ENCODE results near the gene JAZF1.

JAZF1 gene

DNA sequence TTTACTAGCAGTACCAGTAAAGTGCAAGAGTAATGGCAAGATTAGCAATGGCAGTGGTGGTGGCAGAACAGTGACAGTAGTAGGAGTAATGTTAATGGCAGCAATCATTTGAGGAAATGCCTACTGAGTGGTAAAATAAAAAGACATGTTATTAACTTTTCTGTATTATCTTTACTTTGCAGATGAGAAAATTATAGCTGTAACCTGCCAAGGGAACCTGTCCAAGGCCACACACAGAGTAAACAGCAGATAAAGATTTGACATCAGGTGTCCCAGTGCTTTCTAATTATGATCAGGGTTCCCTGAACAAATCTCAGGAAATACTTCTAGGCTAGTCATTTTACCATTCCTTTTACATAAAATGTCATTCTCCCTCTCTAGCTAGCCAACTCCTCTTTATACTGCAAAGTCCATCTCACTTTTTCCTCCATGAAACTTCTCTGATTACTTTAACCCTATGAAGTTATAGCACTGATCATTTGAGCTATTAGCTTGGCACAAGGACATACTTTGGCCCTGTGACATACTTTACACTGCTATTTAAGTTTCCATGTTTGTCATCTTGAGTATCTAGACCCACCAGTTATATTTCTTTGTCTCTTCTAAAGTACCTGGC is 221.6 kb downstream of the JAZF1 start:
- no peak for DNase-seq

DNA sequence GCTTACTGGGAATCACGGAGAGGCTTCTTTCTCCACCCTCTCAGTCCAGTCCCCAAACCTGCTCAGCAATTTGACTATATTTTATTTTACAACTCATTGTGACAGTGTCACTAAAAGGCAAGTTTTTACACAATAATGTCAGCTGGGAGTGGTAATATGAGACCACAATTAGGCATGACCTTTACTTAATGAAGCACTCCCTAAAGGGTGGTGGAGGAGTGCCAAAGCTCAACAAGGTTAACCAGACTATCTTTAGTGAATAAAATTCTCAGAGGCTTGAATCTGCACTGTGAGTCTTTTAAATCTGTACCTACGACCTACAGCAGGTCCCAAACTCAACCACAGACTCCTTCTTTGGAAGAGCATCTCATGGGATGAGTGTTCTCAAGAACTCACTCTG is 225.0 kb downstream of the JAZF1 start:
- DNase-seq = no peak

DNA sequence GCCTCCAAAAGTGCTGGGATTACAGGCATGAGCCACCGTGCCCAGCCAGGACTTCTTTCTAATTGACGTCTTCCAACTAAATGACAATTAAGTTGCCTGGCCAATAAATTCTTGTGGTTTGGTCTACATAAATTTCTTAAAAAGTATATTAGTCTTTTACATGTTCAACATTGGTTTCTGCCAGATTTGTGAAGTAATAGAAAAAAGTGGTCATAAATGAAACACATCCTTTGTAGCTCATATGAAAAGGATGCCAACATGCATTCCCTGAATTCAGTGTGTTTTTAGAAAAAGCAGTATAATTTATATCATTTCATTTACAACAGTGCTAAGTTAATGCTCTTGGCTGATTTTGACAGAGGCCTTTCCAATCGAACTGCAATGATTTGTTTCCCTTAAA is 225.6 kb downstream of the JAZF1 start:
- DNase-seq = no peak

DNA sequence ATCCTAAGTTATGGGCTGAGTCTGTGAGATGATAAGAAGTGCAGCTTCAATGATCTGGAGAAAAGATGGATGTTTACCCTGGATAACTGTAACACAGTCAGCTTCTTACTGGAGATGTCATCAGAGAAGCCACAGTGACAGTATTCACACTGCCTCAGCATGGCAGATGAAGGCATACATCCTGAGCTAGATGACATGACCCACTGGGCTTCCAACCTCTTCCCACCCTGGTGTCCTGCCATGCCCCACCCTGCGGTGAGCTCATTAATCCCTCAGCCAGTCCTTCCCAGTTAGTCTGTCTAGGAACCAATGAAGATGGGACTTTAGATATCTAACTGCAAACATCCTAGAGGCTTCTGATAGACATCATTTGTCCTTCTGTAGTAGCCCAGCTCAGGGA is 226.8 kb downstream of the JAZF1 start:
- no peak for DNase-seq

DNA sequence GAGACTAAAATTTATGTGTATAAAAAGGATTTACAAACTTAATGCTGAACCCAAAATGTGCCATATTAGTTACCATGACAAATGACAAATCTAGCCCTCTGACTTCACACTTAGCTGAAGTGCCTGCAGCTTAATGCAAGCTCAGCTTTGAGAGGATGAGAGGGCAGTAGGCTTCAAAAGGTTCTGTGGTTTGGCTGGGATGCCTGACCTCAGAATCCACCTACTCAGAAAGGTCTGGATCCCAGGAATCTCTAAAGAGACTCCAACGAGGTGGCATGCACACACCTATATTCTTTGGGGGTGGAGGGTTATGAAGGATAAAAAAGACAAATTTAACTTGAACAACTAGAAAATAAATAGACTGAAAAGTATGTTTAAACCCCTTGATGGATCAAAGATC is 227.2 kb downstream of the JAZF1 start:
- DNase-seq = no peak

DNA sequence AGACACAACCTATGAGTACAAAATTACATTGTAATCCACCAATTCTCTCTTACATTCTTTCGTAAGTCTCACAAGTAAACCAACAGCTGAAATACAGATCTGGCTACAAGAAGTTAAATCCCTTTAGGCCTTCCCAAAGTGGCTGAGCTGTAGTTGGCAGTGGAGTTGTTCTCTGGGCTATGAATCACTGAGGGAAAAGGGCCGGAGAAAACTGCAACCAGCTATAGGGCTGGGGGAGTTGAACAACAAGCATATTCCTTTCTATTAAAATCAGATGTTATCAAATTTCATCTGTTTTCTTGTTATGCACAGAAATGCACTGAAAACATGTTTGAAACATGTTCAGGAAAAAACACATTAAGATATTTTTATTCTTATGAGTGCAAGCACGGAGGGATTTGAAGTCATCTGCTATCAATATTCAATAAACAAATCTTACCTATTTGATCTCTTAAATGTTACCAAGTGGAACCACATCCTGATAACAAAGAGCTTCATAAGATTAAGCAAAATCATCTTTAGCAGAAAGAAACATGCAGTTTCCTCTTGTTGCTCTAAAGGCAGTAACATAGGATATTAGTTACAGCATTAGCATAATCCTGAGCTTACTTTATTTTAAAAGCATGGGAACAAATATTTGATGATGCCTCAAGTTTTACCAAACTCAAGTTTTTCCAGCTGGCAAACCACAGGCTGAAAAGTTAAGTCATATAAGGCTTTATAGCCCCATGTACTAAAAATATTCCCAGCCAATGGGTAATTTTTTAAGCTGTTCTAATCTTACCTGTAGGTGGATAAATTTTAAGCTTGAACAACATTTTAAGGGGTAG is 227.9 kb downstream of the JAZF1 start:
- no peak for DNase-seq

DNA sequence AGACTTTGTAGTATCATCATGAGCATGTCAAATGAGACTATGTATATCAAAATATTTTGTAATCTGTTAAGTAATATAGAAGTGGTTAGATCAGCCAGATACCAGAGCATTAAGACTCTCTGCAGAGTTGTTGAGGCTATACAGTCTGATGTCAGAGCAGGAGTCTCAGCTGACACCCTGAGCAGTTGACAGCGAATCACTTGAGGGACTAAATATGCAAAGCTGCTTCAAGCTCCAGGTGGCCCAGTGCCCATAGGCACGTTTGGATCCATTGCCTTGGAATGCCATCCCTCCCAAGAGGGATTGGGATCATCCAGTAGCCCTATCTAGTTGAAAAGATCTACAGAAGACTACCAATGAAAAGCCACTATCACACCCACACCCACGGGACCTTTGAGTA is 230.5 kb downstream of the JAZF1 start:
- DNase-seq = no peak

DNA sequence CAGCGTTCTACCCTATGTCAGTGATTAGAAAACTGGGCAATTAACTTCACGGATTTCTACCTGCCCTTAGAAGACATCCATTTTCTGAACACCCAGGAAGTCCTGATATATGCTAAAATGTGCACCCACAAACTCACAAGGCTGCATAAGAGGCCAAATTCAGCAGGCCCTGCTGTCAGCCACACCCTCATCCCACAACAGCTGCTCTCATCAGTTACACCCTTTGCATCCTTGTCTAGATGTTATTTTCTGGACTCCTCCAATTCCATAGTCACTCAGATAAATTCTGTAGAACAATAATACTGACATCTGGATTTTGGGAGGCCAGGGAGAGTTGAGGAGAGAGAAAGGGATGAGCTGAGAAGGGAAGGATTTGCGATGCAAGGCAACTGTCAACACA is 231.7 kb downstream of the JAZF1 start:
- DNase-seq = no peak

DNA sequence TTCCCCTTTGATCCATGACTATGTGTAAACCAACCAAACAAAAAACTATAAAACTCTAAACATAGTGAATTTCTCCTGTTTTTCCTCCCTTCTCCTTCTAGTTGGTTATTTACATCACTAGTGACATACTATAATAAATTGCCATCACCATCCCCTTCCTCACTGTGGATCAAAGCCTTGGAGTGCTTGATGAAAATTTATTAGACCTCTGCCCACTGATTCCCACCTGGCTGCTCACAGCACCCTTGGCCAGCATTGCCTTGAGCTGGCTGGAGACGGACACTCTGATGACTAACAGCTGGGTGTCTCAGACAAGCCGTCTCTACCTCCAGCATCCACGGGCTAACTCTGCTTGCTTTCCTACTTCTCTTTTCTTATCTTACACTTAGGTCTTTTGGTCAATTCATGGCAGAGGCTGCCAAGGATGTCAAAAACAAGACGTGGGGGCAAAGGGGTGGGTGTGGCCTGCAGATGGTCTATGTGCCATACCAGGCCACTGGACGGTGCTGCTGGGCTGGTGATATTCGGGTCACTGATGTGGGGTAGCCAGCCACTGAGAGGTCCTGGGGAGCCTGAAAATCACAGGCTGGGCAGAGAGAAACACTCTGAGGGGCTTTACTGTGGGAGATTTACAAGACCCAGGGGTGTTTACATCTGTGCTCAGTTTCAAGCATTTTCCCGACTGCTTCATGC is 232.9 kb downstream of the JAZF1 start:
- DNase-seq = no peak

DNA sequence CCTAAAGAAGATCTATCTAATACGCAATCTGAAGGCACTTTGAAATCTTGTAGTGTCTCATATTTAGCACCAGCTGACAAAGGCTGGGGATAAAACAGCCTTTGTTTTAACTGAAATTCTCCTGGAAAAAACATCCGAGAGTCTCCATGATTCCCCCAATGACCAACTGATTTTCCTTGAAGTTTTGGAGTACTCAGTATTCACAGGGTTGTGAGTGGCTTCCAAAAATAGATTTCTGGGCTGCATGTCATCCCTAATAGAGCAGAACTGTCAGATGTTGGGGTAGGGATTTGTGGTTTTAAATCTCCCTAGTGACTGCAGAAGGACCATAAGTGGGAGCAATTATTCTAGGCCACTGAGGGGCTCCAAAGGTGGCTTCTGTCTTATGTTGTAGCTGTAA is 234.2 kb downstream of the JAZF1 start:
- no peak for DNase-seq

DNA sequence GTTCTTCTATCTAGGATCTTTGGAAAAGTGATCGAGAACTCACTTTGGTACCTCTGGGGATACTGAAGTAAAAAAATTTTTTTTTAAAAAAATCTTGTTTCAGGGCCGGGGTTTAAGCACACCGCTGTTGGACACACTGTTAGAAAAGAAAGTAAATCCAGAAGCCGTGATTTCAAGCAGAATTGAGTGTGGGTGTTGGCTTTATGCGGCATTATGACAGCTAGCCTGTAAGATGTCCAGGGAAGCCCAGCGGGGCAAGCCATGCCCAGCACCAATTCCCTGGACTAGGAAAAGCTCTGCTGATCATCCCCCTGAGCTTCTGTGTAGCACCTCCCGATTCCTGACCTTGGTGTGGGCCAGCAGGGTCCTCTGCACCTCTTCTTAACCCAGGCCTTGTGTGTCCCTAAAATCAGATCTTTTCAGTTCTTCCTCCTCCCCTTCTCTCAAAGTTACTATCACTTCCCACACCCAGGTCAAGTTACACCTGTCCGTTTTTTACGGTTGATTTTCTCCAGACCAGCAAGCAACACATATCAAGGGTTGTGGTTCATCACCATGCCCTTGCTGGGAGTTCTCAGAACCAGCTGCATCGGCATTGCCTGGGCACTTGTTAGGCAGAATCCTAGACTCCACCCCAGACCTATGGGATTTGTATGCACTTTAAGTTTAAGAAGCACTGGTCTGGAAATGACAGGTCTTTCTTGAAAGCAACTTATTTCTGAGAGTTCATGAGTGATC is 235.4 kb downstream of the JAZF1 start:
- no peak for DNase-seq

DNA sequence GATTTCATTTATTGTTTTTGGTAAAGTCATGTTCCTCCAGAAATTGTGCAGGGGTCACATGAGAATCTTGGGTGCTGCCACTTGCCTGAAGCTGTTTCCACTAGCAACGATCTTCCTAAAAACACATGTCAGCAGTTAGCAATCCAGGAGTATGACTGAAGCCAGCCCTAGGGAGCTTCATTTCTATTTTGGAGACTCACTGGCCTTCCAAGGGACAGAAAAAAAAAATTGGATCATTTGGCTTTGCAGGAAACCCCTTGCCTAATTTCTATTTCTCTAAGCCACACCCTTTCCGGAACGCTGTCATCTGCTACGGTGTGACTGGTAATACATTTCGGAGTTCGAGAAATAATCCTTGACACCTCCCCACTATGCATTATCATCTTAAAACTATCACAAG is 236.0 kb downstream of the JAZF1 start:
- no peak for DNase-seq

DNA sequence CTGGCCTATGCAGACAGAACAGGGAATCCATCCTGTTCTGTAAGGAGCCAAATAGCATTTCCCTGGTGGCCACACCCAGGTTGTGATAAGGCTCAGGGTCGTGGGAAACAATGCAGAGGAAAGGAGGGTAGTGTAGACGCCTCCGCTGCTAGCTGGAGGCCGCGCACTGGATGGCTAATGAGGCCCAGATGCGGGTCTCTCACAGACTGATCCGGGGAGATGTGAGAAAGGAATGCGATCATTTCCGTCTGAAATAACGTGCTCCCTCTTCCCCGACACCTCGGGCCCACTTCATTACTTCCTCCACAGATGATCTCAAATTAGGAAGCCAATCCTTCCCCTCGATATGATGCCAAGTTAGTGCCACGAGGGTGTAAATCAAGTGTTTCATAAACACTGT is 237.4 kb downstream of the JAZF1 start:
- no peak for DNase-seq

DNA sequence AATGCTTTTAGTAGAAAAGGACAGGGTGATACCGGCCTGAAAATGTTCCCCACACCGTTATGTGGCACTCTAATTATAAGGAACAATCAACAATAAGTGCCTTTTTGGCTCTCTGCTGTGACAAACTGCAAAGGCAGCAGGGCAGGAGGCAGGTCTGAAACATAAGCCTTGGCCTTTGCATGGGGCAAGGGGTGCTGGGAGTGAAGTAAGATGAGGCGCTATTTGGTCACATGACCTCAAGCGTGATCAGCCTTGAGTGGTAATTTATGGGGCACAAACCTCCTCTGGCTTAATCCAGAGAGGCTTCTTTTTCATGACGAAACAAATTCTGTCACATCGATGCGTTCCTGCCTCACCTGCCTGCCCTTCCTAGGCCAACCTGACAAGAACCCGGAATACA is 237.9 kb downstream of the JAZF1 start:
- DNase-seq = no peak

DNA sequence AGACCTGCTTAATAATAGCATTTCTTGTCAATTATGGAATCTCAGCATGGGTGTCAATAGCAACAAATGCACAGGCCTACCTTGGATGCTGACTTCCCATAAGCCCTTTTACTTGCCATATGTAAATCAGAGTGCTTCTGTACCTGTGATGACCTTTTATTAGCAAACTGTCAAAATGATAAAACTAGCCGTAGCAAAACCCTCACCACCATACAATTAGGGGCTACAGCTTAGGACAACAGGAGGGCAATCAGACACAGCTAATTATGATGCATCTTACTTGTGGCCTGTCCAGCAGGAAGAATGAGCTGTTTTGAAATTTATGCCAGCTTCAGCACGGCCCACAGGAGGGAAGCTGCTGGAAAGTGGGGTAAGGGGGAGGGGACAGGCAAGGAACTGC is 239.1 kb downstream of the JAZF1 start:
- no peak for DNase-seq

DNA sequence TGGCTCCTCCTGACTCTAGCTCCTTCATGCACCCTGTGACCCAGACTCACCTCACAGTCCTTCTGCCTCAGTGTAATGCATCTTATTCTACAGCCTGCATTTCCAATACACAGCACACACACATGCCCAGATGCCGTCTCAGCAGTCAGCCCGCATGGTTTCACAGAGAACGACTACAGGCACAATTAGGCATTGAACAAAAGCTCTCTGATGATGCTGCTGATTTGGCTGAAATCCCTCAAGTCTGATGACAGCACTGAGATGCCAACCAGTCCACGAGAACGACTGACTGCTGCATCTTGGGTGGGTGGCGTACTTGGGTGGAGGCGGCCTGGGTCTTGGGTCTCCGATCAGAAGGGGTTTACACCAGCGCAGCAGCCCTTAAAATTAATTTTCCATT is 240.3 kb downstream of the JAZF1 start:
- DNase-seq = no peak

DNA sequence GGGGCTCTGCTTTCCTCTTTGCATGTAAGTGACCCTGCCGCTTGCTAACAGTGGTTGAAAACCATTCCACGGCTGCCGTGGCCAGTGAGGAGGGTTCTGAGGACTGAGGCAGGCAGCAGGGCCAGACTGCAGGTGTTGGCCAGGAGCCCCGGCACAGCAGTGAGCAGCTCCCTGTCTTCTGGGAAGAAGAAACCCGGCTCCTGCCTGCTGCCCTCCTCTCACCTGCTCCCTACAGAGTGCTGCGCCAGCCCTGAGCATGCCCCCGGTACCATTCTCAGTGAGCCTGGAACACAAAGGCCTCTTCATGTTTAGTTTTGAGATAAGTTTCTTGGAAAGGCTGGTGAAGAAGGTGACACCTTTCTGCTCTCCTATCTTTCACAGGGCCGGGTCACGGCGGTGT is 240.7 kb downstream of the JAZF1 start:
- no peak for DNase-seq

DNA sequence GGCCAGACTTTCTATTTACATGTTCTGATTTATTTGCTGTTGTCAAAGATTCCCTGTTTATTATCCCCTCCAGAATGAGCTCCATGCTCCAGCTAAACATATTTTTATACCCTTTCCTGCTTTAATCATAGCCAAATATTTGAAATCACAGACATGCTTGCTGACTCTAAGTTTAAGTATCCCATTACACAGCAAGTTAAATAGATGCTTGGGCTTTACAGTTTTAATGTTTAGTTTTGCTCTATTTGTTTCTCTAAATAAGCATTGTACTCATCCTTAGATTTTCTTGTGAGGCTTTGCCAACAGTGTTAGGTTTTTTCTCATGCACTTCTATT is 243.9 kb downstream of the JAZF1 start:
- no peak for DNase-seq

DNA sequence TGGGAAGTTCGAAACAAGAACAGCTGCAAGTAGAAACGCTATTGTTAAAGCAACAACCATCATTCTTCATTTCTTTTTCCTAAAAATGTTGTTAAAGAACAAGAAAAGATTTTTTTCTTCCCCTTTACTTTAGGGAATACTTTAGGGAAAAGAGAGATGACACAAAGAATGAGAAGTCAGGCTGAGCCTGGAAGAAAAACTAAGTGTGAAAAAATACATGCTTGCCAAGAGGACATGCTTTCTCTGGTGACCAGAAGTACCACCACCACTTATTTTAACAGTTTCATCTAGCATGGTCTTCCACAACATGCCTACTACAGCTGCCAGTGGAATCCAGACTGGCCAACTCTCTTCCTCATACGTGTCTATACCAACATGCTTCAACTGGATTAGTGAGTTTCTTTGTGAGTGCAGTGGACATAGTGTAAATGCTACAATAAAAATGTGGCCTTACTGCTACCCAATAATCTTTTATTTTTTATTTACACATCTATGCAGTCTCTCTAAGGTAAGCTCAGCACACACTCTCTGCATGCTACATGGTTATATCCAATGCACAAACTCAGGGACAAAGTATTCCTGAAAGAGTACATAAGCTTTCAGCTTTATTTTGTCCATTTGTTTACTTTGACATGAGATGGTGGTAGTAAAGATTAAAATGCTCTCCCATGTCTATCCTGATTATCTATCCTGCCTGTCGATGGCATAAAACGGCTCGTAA is 244.4 kb downstream of the JAZF1 start:
- no peak for DNase-seq

DNA sequence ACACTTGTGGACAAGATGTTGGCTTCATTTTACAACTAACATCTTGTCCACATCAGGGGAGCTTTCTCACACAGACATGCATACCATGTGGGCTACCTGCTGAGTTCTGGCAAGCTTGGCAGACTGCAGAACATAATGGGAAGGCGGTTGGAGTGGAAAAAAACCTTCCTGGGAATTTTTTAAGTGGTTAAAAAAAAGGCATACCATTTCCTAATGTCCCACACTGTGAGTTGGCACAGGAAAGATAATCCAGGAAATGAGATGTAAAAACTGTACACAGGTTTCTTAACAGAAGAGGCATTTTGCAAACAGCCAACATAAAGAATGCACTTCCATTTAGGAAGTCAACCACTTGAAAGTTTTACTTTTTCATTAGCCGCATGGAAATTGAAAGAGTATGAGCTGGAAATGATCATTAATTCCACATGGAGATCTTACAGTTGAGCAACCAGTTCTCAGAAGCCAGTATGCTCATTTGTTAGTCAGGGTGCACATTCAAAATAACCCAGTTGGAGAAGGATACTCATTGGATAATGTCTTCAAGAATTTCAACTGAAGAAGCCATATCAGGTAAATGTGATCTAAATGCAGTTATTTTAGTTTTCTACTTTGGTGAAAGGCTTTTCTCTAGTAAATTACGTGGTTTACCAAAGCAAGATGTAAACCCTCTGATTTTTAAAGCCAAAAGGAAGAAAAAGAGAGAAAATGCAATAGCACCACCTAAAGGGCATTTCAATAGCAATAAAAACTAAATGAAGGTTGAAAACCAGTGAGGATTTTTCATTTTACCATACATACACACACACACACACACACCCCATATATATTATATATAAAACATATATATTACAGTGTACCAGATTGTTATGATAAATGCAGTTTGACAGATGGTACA is 246.7 kb downstream of the JAZF1 start:
- DNase-seq = no peak

DNA sequence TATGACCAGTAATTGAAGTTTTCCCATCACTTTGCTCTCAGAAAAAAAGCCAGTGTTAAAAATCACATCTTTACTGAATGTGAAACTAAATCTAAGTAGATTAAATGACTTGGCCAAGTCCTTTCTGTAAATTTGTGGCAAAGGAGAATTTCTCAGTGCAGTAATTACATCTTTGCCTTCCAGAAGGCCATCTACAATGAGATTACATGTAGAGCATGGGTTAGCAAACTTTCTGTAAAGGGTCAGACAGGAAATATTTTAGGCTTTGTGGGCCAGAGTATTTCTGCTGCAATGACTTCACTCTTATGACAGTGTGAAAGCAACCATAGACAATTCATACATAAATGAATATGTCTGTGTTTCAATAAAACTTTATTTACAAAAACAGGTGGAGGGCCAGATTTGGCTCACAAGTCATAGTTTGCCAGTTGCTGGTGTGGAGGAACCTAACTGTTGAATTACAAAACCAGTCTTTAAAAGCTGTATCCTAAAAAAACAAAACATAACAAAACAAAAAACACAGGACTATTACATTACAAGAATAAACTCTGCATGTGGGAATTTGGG is 249.6 kb downstream of the JAZF1 start:
- no peak for DNase-seq

DNA sequence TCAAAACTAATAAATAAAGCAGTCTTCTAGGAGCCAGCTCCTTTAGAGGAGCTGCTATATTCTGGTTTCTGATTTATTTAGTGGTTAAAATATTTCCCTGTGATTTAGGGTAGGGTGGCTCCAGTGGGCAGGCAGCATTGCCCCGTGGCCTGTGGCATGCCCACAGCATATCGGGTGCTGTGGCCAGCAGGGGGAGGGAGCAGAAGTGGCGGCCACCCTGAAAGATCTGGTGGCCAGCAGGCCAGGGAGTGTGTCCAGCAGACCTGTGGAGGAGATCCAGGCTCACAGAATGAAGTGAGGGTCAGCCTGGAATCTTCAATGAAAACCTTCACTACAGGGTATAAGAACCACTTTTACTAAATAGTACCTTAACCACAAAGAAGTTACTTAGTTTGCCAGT is 251.5 kb downstream of the JAZF1 start:
- DNase-seq = no peak
